K562 (cell line): ENCODE data around the gene RNF151. TPM values are rescaled to one million over a fixed set of nuclear protein-coding genes. Genes with fewer than 3 reads are reported as not detected.
A peak's percentile ranks its signal among the peaks of the same experiment; 100 is the strongest.

ENCODE experiments used
- ARID3B ChIP-seq: fragments of 250-450 bp; sonication (Bioruptor Pico); IDR thresholded peaks from 2 replicates; pipeline ENCODE4 v1.4.0; 2020; ENCODE audit warnings: borderline replicate concordance
- CCAR2 ChIP-seq: fragments of 200-400 bp; formaldehyde crosslinking; IDR thresholded peaks from 2 replicates; pipeline ENCODE4 v1.6.1; 2017; ENCODE audit warnings: mild to moderate bottlenecking, low read depth, low read length
- DACH1 ChIP-seq: fragments of 450-650 bp; IDR thresholded peaks from 2 replicates; pipeline ENCODE4 v1.6.1; 2018; ENCODE audit not compliant: partially characterized antibody
- ETV5 ChIP-seq: sonication (generic); formaldehyde crosslinking; IDR thresholded peaks from 2 replicates; pipeline ENCODE4 v1.4.0; 2020; ENCODE audit warnings: low read depth, mild to moderate bottlenecking, missing genetic modification reagents
- EZH2 ChIP-seq: IDR thresholded peaks from 2 replicates; pipeline ENCODE4 v1.6.1; 2012; ENCODE audit warnings: low read depth, mild to moderate bottlenecking, inconsistent platforms, low read length, borderline replicate concordance
- FOXO4 ChIP-seq: fragments of 450-650 bp; formaldehyde crosslinking; IDR thresholded peaks from 2 replicates; pipeline ENCODE4 v1.4.0; 2020; ENCODE audit warnings: mild to moderate bottlenecking, moderate library complexity
- HMG20A ChIP-seq: fragments of 450-650 bp; formaldehyde crosslinking; conservative IDR thresholded peaks from 2 replicates; pipeline ENCODE4 v1.4.0; 2020; ENCODE audit warnings: mild to moderate bottlenecking, mixed read lengths
- HNRNPLL ChIP-seq: fragments of 200-400 bp; formaldehyde crosslinking; IDR thresholded peaks from 2 replicates; pipeline ENCODE4 v1.6.1; 2017; ENCODE audit warnings: low read length, low read depth, mild to moderate bottlenecking; ENCODE audit not compliant: poor library complexity, severe bottlenecking
- ILF3 ChIP-seq: fragments of 450-650 bp; IDR thresholded peaks from 2 replicates; pipeline ENCODE4 v1.6.1; 2018; ENCODE audit warnings: antibody characterized with exemption, mild to moderate bottlenecking, moderate library complexity, borderline replicate concordance
- KLF10 ChIP-seq: fragments of 250-450 bp; sonication (Bioruptor Pico); IDR thresholded peaks from 2 replicates; pipeline ENCODE4 v1.6.1; 2021; ENCODE audit warnings: matching md5 sums
- MITF ChIP-seq: IDR thresholded peaks from 2 replicates; pipeline ENCODE4 v1.6.1; 2014; ENCODE audit warnings: antibody characterized with exemption
- MTA3 ChIP-seq: fragments of 450-650 bp; formaldehyde crosslinking; IDR thresholded peaks from 2 replicates; pipeline ENCODE4 v1.6.1; 2017; ENCODE audit warnings: mild to moderate bottlenecking, borderline replicate concordance
- NCOA2 ChIP-seq, 2 experiments: fragments of 450-650 bp; IDR thresholded peaks; 2 replicates each; pipeline ENCODE4 v1.6.1; 2018; ENCODE audit warnings: mild to moderate bottlenecking in 2 of 2, moderate library complexity in 1 of 2; ENCODE audit not compliant: partially characterized antibody in 2 of 2
- NR2F6 ChIP-seq: fragments of 450-650 bp; formaldehyde crosslinking; IDR thresholded peaks from 2 replicates; pipeline ENCODE4 v1.4.0; 2020; ENCODE audit warnings: mild to moderate bottlenecking
- RCOR1 ChIP-seq, 2 experiments: IDR thresholded peaks; 2 replicates each; pipeline ENCODE4 v1.6.1; 2012; ENCODE audit warnings: low read depth in 2 of 2, low read length in 2 of 2, borderline replicate concordance in 1 of 2, improper control_type of control experiment in 1 of 2
- STAG1 ChIP-seq: sonication (generic); formaldehyde crosslinking; IDR thresholded peaks from 2 replicates; pipeline ENCODE4 v1.5.0; 2020; ENCODE audit warnings: missing genetic modification reagents, borderline replicate concordance
- ZBED1 ChIP-seq: IDR thresholded peaks from 2 replicates; pipeline ENCODE4 v1.6.1; 2014
- ZFP36 ChIP-seq: fragments of 150-350 bp; IDR thresholded peaks from 2 replicates; pipeline ENCODE4 v1.6.1; 2018; ENCODE audit warnings: low read length, low read depth; ENCODE audit not compliant: partially characterized antibody
- ZNF263 ChIP-seq: sonication (generic); formaldehyde crosslinking; IDR thresholded peaks from 2 replicates; pipeline ENCODE4 v1.8.0; 2022; ENCODE audit warnings: mild to moderate bottlenecking, missing genetic modification reagents, borderline replicate concordance
- ZNF668 ChIP-seq: fragments of 250-450 bp; sonication (Bioruptor Pico); IDR thresholded peaks from 2 replicates; pipeline ENCODE4 v1.8.0; 2022; ENCODE audit warnings: mild to moderate bottlenecking, inconsistent platforms
- polyA plus RNA-seq, 8 experiments: library from polyadenylated mRNA; depleted of rRNA in 4 of 8; stranded (reverse) in 5 of 8; unstranded in 3 of 8; fragments of >200 nt; fragmentation: Nextera tagmentation in 2 of 8; fragmentation: Illumina TruSeq in 1 of 8; extraction: Ambion mirVana in 2 of 8; extraction: Trizol in 1 of 8; gene quantifications; 2 replicates each; pipeline versions ENCODE4 v1.2.1 to v1.2.3, GENCODE V29; 2011 to 2014; ENCODE audit warnings: inconsistent platforms in 1 of 8, missing spikeins in 1 of 8
- total RNA-seq, 7 experiments: library from RNA; depleted of rRNA in 6 of 7; stranded (reverse); fragments of >200 nt in 6 of 7; fragmentation: Illumina TruSeq in 2 of 7; extraction: Trizol in 2 of 7; gene quantifications; 2 replicates each; pipeline versions ENCODE4 v1.2.1 to v1.2.3, GENCODE V29; 2011 to 2021; ENCODE audit warnings: low replicate concordance in 1 of 7

RNF151 gene
- total and polyA plus RNA-seq, 9 of the 15 experiments (the other 6 are each of a cell fraction or from before 2014, with no cell fraction given) = not detected

DNA sequence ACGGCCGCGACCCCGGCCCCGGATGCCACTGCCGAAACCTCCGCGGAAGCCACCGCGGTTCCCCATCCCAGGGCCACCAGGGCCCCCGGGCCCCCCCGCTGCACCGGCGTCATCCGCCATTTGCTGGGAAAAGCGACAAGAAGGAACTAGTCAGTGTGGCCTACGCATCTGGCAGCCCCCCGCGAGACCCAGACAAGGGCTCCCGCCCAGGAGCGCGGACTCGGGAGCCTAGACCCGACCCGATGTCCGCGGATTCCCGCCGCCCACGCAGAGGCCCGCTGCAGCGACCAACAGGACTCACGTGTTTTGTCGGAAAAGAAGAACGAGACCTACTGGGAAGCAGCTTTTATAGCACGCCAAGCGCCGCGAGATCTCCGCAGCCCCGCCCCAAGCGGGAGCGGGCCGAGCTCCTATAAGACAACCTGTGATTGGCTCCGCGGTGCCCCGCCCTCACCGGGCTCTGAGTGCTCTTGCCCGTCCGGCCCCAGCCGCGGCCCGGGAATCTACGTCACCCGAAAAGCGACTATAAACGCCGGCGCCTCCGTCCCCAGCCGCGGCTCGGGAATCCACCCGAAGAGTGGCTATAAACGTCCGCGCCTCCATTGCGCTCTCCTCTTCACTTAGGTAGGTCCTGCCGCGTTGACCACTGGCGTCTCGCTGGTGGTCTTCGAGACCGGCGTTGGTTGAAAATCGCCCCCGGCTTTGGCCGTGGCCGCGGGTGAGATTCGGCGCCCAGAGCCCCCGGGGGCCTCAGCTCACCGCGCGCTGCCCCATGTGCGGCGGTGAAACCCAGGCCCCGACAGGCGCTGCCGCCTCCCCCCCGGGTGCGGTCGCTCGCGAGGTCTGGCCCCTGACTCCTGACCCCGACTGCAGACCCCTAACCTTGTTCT lies 1.9 kb upstream of the RNF151 start, which contains the start of gene RPS2 (continued):
- TF ChIP-seq ILF3 (peak; percentile 75; the same call in 1 of the 2 replicates), CCAR2 (no peak), ZBED1 (0 out of 2 replicates have a peak, but pooled peaks have one; percentile 35), ZNF668 (CRISPR knock-in tag) (no peak), HNRNPLL (peak; percentile 73), STAG1 (CRISPR knock-in tag) (no peak), MITF (no peak), NCOA2 (IDR thresholded peaks at IDR 0.05; ENCODE audit: partially characterized antibody in 2 of 2) (no peak), ZFP36 (no peak), ETV5 (CRISPR knock-in tag) (peak; percentile 67; the same call in 1 of the 2 replicates), HMG20A (CRISPR knock-in tag) (no peak), NR2F6 (0 out of 2 replicates have a peak, but pooled peaks have one; percentile 57), MTA3 (peak; percentile 99), EZH2 (no peak), DACH1 (no peak), ARID3B (peak; percentile 20; the same call in 1 of the 2 replicates), FOXO4 (peak; percentile 54; the same call in 1 of the 2 replicates), KLF10 (CRISPR knock-in tag) (no peak), ZNF263 (CRISPR knock-in tag) (peak; percentile 65), RCOR1 (IDR thresholded peaks at IDR 0.05; ENCODE audit: borderline replicate concordance in 1 of 2, low read depth in 2 of 2, low read length in 2 of 2) (0 out of 4 replicates have a peak, but pooled peaks of 1 of the 2 experiments have one; percentile 7)
